ENCODE measurements around the gene LTBP1. TPM values are rescaled to one million over a fixed set of nuclear protein-coding genes. Genes with fewer than 3 reads are reported as not detected.
A peak's percentile ranks its signal among the peaks of the same experiment; 100 is the strongest.
"Not testable (repeated sequence)": the region's sequence is repeated elsewhere in the genome, so short reads cannot be mapped to it uniquely, and the experiment has no call there.

Gene LTBP1
- total RNA-seq, 1 donor from 2014 or later = 36.1 TPM

DNA sequence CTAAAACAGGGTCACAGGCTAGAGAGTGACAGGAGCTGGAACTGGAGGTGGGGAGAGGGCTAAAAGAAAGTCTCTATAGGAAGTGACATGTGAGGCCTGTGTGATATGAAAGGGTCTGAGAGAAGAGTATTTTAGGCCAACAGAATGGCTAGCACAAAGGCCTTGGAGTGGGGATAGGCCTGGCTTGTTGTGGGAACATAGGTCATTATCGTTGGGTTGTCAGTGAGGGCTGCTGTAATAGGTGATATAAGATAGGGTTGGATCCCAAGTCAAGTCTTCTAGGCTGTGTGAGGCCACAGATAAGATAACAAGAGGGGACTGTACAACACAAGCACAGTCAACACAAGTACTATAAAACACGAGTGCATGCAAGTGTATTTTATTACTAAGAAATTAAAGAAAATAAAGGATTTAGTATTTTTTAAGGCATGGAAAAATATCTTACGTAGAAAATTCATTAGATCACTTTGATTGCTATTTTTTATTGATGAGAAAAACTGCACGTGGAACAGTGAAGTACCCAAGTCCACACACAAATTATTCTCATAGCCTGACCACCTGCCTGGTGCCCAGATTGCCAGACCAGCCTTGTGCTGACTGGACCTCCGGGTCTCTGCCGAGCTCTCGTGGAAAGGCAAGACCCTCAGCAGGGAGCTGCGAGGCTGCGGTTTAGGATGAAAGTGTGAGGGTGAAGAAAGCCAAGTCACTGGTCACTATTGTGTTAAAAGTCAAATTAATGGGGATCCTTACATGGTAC is 14.1 kb downstream of the LTBP1 start:
- no peak for DNase-seq (ENCODE audit: low read depth in 2 of 2)

DNA sequence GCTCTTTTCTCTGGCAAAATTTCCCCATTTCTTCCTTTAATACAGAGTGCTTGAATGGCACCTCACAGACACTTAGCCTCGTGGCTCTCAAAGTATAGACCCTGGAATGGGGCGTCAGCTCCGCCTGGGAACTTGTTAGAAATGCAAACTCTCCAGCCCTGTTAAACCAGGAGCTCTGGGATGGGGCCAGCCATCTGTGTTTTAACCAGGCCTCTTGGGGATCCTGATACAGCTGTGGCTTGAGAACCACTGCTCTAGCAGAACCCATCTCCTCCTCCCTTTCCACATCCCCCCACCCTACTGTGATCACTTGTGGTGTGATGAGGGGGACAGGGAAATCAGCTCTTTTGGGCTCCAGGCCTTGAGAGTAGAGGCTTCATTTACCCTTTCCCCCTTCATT is 15.9 kb downstream of the LTBP1 start:
- no peak for DNase-seq (ENCODE audit: low read depth in 2 of 2)

DNA sequence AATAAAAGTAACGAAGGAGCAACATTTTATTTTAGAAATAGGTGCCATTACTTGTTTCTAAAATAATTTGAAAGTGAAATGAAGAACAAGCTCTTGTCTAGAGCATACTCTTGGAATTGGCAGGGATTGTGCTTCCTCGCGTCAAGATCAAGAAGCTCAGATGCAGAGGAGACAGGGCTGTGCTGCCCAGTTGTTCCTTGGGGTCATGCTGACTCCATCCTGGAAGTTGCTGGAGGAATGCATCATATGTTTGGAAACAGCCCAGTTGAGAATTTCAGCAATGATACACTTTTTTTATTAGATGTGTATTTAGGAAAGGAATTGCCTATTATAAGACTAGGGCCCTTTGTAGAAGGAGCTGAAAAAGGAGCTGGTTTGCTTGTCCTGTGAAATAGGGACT is 17.2 kb downstream of the LTBP1 start:
- DNase-seq (ENCODE audit: low read depth in 2 of 2) = peak in 1 of 2 donors; percentile 56

DNA sequence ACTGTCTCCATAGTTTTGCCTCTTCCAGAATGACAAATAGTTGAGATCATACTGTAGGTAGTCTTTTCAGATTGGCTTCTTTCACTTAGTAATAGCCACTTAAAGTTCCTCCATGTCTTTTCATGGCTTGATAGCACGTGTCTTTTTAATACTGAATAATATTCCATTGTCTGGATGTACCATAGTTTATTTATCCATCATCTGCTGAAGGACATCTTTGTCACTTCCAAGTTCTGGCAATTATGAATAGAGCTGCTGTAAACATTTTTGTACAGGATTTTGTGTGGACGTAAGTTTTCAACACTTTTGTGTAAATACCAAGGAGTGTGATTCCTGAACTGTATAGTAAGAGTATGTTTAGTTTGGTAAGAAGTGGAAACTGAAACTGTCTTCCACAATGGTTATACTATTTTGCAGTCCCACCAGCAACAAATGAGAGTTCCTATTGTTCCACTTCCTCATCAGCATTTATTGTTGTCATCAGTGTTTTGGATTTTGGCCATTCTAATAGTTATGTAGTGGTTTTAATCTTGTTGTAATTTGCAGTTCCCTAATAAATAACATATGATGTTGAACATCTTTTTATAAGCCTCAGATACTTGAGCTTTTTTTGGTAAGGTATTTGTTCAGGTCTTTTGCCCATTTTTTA is 18.9 kb downstream of the LTBP1 start:
- peak; percentile 24 to 61 for DNase-seq (ENCODE audit: low read depth in 2 of 2)

DNA sequence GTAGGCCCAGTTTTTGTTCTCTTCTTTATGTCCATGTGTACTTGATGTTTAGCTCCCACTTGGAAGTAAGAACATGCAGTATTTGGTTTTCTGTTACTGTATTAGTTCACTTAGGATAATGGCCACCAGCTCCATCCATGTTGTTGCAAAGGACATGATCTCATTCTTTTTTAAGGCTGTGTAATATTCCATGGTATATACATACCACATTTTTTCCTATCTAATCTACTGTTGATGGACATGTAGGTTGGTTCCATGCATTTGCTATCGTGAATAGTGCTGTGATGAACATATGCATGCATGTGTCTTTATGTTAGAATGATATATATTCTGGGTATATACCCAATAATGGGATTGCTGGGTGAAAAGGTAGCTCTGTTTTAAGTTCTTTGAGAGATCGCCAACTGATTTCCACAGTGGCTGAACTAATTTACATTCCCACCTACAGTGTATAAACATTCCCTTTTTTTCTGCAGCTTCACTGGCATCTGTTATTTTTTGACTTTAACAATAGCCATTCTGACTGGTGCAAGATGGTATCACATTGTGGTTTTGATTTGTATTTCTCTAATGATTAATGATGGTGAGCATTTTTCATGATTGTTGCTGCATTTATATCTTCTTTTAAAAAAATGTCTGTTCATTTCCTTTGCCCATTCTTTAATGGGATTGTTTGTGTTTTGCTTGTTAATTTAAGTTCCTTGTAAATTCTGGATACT is 22.9 kb downstream of the LTBP1 start:
- peak in 1 of 2 donors; percentile 31 for DNase-seq (ENCODE audit: low read depth in 2 of 2)

DNA sequence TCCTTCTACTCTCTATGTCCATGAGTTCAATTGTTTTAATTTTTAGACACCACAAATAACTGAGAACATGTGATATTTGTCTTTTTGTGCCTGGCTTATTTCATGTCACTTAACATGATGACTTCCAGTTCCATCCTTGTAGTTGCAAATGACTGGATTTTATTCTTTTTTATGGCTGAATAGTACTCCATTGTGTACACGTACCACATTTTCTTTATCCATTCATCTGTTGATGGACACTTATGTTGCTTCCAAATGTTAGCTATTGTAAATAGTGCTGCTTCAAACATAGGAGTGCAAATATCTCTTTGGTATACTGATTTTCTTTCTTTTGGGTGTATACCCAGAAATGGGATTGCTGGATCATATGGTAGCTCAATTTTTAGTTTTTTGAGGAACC is 27.0 kb downstream of the LTBP1 start:
- DNase-seq (ENCODE audit: low read depth in 2 of 2) = not testable (repeated sequence)

DNA sequence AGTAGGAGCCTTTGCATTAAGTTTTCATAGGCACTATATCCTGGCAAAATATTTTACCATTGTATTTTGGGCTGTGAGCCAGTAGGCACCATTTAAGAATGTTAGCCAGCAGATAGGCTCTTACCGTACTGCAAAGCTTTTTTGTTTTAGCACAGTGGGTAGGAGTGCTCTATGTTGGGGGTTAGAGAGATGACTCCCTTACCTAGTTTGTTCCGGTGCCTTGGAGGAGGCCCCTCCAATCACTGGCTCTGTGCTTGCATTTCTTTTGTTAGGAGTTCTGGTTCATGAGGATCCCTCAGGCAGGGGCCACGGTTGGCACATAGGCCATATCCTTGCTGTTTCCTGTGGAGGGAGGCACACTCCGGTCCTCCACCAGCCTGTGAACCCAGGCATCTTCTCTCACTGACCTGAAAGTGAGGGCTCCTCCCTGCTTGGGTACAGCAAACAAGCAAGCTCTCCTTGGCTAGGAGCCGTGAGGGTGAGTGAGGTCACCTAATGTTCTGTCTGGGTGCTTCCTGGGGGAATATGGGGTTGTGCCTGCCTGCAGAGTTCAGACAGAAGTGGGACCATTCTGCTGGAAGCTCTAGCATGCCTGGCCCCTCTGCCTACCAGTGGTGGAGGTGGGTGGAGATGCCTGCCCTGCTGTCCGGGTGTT is 29.8 kb downstream of the LTBP1 start:
- no peak for DNase-seq (ENCODE audit: low read depth in 2 of 2)

DNA sequence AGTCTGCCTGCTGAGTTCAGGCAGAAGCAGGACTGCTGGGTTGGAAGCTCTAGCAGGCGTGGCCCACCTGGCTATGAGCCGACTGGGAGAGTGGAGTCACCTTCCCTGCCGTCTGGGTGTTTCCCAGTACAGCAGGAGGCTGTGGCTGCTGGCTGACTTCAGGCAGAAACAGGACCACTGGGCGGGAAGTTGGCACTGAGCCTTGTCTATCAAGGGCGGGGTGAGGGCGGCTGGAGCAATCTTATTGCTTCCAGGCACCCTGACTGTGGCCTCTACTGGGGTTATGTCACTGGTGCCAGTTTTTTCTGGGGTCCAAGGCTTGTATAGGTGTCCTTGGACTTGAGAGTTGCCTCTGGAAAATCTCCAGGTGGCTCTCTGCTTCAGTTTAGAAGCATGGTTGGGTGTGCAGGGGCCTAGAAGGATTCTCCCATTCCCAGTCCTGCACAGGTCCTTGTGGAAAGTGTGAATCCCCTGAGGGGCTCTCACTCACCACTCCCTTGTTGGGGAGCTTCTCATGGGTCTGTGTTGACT is 30.5 kb downstream of the LTBP1 start:
- peak; percentile 14 to 58 for DNase-seq (ENCODE audit: low read depth in 2 of 2)

DNA sequence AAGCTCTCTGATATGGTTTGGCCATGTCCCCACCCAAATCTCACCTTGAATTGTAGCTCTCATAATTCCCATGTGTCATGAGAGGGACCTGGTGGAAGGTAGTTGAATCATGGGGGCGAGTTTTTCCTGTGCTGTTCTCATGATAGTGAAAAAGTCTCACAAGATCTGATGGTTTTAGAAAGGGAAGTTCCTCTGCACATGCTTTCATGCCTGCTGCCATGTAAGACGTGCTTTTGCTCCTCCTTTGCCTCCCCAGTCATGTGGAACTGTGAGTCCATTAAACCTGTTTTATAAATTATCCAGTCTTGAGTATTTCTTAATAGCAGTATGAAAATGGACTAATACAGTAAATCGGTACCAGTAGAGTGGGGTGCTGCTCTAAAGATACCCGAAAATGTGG is 34.9 kb downstream of the LTBP1 start:
- no peak for DNase-seq (ENCODE audit: low read depth in 2 of 2)

DNA sequence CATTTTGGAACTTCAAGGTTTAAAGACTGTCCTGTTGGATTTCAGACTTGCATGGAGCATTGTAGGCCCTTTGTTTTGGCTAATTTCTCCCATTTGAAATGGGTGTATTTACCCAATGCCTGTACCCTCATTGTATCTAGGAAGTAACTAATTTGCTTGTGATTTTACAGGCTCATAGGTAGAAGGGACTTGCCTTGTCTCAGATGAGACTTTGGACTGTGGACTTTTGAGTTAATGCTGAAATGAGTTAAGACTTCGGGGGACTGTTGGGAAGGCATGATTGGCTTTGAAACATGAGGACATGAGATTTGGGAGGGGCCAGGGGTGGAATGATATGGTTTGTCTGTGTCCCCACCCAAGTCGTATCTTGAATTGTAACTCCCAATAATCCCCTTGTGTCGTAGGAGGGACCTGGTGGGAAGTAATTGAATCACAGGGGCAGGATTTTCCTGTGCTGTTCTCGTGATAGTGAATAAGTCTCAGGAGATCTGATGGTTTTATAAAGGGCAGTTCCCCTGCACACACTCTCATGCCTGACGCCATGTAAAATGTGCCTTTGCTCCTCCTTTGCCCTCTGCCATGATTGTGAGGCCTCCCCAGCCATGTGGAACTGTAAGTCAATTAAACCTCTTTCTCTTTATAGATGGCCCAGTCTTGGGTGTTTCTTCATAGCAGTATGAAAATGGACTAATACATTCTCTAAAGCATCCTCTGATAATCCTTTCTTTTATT is 36.6 kb downstream of the LTBP1 start:
- DNase-seq (ENCODE audit: low read depth in 2 of 2) = not testable (repeated sequence)

DNA sequence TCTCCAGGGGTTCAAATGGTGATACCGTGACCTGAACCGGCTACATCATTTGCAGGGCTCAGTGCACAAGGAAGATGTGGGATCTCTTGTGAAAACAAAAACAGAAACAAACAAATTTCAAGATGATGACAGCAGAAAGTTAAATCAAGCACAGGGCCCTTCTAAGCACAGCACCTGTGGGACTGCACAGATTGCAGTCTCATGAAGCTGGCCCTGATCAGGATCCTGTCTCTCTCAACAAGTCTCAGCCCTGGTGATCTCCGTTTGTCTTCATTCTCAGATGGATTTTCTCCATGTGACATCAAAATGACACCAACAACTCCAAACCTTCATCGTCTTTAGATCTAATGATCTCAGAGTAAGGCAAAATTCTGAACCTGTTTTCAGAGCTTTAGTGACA is 39.7 kb downstream of the LTBP1 start:
- no peak for DNase-seq (ENCODE audit: low read depth in 2 of 2)

DNA sequence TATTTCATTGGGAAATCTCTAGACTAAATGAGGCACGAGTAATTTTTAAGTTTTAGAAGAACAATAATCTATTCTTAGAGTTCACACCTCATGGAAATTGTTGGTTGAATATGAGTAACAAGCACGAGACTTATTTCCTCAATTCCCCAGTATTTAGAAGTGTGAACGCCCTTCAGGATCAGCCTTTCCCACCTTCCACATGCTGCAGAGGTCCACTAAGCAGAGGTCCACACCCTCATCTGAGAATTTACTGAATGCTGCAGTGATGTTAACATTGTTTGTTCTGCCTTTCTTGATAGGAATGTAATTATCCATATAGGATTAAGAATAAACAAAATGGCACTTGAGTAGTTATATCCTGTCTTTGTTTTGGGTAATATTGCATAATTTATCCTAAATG is 41.8 kb downstream of the LTBP1 start:
- no peak for DNase-seq (ENCODE audit: low read depth in 2 of 2)

DNA sequence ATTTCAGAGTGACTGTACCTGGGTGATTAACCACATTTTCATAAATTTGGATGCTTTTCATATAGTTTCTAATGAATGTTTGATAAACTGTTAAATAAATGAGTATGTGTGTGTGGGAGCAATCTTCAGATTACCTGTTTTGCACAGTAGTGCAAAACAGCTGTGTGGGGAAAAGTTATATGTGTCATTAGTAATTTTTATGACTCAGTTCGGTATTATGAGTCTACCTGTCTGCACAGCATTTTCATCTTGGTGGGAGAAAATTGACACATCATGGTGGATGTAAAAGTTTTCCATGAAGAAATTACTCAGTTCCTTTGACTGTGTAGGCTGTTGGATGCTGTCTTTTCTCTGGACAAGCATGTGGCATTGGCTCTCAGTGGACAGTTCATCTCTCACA is 43.8 kb downstream of the LTBP1 start:
- peak in 1 of 2 donors; percentile 18 for DNase-seq (ENCODE audit: low read depth in 2 of 2)

DNA sequence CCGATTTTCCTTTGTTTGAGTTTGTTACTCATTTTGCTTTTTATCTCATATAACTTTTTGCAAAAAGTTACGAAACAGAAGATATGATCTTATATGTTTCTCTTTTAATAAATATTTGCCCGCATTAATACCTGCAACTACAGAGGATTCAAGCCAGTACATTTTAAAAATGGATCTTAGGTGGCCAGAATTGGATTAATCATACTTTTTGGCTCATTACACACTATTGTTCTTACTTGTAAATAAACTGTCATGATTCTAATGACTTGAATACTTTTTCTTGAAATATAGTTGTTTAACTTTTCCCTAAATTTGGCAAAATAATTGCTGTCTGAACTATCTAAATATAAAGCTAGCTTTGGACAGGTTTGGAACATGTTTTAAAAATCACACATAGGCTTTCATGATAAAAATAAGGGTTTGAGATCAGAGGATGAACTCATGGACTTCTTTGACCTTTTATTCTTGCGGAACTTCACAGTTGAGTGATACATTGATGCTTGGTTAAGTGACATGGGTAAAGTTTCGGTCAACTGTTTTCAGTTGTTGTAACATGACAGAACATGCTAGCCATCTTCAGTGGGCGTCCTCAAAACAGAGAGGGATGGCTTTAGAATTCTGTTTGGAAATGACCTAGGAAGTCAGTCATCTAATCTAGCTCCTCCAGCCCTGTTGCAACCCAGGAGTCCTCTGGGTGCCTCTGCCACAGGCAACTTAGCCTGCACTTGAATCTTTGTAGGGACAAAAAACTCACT is 44.5 kb downstream of the LTBP1 start:
- DNase-seq (ENCODE audit: low read depth in 2 of 2) = peak in 1 of 2 donors; percentile 52

DNA sequence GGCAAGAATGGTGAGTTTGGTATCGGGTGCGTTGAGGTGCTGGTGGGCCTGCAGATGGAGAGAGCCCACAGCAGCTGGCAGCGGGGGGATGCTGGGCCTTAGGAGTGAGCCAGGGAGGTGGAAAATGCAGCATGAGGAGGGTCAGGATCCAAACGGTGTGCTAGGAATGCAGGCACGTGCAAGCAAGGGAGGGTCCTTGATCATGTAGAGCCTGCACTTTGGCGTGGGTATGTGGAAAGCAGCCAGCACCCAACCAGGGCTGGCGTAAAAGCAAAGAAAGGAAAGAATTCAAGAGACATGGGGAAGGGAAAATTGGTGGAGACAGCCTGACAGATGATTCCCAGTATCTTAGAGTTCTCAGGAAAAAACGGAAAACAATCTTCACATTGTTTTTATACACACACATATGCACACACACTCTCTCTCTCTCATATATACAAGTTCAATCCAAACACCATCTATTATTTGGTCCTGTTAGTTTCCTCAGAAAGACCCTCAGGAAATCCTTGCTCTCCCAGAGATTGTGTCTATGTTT is 46.3 kb downstream of the LTBP1 start:
- DNase-seq (ENCODE audit: low read depth in 2 of 2) = no peak

DNA sequence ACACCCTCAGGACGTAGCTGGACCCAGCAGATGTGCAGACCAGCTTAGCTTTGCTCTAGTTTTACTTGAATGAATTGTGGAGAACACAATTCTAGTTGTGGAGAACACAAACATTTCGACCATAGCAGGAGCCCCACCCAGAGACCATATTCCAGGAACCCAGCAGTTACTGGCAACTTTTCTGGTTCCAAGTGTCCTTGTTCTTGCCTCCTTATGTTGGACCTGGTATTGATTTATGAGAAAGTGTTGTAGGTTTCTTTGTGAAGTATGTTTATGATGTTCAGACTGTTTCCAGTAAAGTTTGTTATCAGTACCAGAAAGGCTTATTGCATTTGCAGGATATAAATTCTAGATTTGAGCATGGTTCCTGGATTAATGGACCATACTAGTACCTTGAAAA is 51.0 kb downstream of the LTBP1 start:
- DNase-seq (ENCODE audit: low read depth in 2 of 2) = no peak

DNA sequence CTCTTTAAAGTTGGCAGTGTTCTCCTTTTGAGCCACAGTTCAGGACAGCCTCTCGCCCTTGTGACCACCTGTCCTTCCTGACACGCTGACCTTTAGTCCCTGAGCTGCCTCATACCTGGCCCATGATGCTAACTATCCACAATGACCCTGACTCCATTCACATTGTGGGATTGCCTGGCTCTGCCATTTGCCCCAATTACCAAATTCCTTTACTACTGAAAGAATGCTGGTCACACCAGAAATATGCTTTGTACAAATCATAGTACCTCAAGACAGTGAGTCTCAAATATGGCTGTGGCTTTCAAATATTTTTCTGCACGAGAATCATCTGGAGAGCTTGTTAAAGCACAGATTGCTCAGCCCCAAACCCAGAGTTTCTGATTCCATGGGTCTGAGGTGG is 54.2 kb downstream of the LTBP1 start:
- DNase-seq (ENCODE audit: low read depth in 2 of 2) = no peak

DNA sequence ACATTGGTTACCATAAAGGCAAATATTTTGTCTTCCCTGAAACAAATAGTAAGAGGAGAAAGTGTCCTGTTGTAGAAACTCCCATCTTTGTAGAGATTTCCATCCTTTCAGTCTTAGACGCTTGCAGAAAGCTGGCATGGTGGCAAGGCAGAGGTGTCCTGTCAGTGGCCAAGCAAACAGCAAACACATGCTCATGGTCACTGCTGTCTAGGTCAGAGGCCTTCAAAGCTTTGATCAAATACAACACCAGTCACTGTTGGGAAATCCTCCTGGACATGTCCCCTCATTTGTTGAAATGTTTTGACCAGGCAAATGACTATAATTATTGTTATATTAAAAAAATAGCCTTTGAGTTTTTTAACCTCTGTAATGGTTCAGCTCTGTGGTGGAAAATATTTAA is 55.1 kb downstream of the LTBP1 start:
- no peak for DNase-seq (ENCODE audit: low read depth in 2 of 2)

DNA sequence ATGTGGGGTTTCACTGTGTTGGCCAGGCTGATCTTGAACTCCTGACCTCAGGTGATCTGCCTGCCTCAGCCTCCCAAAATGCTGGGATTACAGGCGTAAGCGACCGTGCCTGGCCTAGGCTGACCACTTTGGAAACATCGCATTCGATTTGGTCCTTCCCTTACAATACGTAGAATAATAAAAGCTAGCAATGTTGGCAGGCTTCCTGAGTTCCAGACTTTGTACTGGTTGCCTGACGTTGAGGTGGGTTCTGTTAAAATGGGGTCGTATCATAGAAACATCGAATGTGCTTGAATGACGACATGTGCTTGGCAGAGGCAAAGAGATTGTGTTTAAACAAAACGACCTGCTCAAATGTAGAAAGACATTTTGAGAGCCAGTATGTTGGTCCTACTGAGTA is 56.1 kb downstream of the LTBP1 start:
- DNase-seq (ENCODE audit: low read depth in 2 of 2) = peak in 1 of 2 donors; percentile 18

DNA sequence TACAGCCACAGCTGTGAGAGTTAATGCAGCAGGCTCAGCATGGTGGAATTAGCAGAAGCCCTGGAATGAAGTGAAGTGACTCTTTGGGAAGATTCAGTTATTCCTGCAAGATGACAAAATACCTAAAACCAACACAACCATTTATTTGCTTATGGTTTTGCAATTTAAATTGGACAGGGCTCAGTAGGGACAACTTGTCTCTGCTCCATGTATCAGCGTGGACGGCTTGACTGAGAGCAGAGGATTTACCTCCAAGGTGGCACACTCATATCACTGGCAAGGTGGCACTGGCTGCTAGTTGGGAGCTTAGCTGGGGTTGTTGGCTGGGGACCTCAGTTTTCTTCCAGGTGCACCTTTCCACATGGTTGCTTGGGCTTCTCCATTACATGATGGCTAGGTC is 58.3 kb downstream of the LTBP1 start:
- DNase-seq (ENCODE audit: low read depth in 2 of 2) = no peak

Data from lung microvascular endothelial cell (primary cell).